Stimulated activated CD8-positive, alpha-beta memory T cell treated with anti-CD3 and anti-CD28 coated beads, Interleukin-4, amount 100 ng/mL, for 48 hours (primary cell): ENCODE results near the gene UPK3A.

Source experiments
- DNase-seq: peaks from one replicate; pipeline ENCODE4 v3.0.0-alpha.2; 2020

The UPK3A gene

GRCh38 chr22:45332001-45332400 is 47.3 kb downstream of the UPK3A start:
- DNase-seq = no peak

GRCh38 chr22:45334068-45334467 is 49.3 kb downstream of the UPK3A start:
- no peak for DNase-seq

GRCh38 chr22:45334528-45334927 is 49.8 kb downstream of the UPK3A start:
- no peak for DNase-seq

GRCh38 chr22:45335021-45335818 is 50.5 kb downstream of the UPK3A start:
- DNase-seq = no peak

GRCh38 chr22:45335854-45336522 is 51.2 kb downstream of the UPK3A start:
- DNase-seq = no peak

- no peak for DNase-seq
These were observed 52.3 kb downstream of the UPK3A start for GRCh38 chr22:45336971-45337431.

GRCh38 chr22:45337536-45337935 is 52.8 kb downstream of the UPK3A start:
- DNase-seq = no peak

GRCh38 chr22:45338795-45339194 is 54.0 kb downstream of the UPK3A start:
- no peak for DNase-seq

GRCh38 chr22:45340323-45340722 is 55.6 kb downstream of the UPK3A start:
- no peak for DNase-seq

GRCh38 chr22:45341498-45341897 is 56.7 kb downstream of the UPK3A start:
- DNase-seq = peak; percentile 68

GRCh38 chr22:45343143-45343542 is 58.4 kb downstream of the UPK3A start:
- DNase-seq = no peak

- DNase-seq = no peak
These were observed 59.6 kb downstream of the UPK3A start for GRCh38 chr22:45344334-45344733.
